ENCODE measurements around the gene MEGF6.

DNA sequence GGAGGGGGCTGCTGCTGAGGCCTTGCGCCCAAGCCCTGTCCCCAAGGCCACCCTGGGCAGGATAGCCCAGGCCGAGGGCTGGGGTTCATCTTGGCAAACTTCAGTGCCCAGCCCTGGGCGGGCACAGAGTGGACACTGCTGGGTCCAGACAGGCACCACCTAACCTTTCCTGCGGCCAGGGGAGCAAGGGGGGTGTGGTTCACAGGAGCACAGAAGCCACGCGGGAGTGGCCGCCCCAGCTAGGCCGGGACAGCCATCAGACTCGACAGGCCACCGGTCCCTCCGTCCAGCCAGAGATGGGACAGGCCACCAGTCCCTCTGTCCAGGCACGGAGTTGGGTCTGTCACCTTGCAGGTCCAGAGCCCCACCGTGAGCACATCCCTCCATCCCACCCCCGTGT, 127.9 kb downstream of the MEGF6 start:
- TF ChIP-seq, protein P1, sequence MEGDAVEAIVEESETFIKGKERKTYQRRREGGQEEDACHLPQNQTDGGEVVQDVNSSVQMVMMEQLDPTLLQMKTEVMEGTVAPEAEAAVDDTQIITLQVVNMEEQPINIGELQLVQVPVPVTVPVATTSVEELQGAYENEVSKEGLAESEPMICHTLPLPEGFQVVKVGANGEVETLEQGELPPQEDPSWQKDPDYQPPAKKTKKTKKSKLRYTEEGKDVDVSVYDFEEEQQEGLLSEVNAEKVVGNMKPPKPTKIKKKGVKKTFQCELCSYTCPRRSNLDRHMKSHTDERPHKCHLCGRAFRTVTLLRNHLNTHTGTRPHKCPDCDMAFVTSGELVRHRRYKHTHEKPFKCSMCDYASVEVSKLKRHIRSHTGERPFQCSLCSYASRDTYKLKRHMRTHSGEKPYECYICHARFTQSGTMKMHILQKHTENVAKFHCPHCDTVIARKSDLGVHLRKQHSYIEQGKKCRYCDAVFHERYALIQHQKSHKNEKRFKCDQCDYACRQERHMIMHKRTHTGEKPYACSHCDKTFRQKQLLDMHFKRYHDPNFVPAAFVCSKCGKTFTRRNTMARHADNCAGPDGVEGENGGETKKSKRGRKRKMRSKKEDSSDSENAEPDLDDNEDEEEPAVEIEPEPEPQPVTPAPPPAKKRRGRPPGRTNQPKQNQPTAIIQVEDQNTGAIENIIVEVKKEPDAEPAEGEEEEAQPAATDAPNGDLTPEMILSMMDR (IDR thresholded peaks at IDR 0.05): no peak
- TF ChIP-seq POLR2A (IDR thresholded peaks at IDR 0.05): no peak

All from adrenal gland (tissue), 5 donors.